Fibroblast of mammary gland (primary cell): ENCODE measurements around the gene SLX4IP.
A peak's percentile ranks its signal among the peaks of the same experiment; 100 is the strongest.

Source experiments
- DNase-seq: peaks from one replicate; pipeline ENCODE4 v3.0.0-alpha.2; 2010; ENCODE audit warnings: low read depth
- H3K4me3 ChIP-seq: 2 replicates; pipeline ENCODE4 v1.5.1; 2011; ENCODE audit warnings: low read depth, mild to moderate bottlenecking, low read length, moderate library complexity; ENCODE audit not compliant: control insufficient read depth
- TF ChIP-seq, protein P1 (sequence below): conservative IDR thresholded peaks from 2 replicates; pipeline ENCODE4 v1.5.1; 2011; ENCODE audit warnings: low read depth, low read length, inconsistent platforms; ENCODE audit not compliant: control insufficient read depth, insufficient read depth

Gene SLX4IP

DNA sequence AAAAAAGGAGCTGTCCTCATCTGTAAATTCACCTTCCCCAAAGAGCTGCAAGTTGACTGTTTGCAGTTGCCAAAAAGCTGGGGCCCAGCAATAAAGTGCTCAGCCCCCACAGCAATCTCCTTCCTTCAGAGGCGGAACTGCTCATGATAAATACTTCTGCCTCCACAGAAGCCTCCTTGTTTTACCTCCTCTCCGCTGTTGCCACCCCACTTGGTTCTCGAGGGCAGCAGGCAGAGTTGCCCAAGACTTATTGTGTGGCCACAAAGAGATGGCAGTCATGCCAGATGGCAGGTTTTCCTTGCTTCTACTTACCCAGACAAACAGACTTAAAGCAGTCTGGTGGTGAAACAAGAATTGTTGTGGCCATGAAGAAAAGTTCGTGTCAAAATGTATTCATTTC lies 66.3 kb downstream of the SLX4IP start:
- DNase-seq, result no peak

DNA sequence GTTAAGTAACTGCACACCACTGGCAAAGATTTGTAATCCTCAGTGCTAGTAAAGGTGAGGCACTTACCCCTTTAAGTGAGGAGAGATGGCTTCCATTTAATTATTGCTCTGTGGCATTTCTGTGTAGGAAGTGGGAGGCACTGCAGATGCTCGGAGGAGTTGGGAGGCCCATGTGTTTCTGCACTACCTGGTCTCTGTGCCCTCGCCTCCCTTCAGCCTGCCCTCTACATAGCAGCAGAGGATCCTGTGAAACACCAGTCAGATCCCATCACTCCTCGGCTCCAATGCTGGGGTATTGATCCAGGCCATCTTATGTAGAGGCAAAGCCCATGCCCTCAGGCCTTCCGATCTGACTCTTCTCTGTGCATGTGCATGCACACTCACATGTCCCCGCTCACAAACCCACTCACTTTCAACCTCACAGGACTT lies 67.0 kb downstream of the SLX4IP start:
- DNase-seq, result no peak
- TF ChIP-seq, protein P1, sequence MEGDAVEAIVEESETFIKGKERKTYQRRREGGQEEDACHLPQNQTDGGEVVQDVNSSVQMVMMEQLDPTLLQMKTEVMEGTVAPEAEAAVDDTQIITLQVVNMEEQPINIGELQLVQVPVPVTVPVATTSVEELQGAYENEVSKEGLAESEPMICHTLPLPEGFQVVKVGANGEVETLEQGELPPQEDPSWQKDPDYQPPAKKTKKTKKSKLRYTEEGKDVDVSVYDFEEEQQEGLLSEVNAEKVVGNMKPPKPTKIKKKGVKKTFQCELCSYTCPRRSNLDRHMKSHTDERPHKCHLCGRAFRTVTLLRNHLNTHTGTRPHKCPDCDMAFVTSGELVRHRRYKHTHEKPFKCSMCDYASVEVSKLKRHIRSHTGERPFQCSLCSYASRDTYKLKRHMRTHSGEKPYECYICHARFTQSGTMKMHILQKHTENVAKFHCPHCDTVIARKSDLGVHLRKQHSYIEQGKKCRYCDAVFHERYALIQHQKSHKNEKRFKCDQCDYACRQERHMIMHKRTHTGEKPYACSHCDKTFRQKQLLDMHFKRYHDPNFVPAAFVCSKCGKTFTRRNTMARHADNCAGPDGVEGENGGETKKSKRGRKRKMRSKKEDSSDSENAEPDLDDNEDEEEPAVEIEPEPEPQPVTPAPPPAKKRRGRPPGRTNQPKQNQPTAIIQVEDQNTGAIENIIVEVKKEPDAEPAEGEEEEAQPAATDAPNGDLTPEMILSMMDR, result no peak
- H3K4me3 ChIP-seq, result no peak overlapping the region

More for the DNA sequence above, 66.3 kb downstream of the SLX4IP start:
- H3K4me3 ChIP-seq, result no peak overlapping the region
- TF ChIP-seq, protein P1, result no peak

DNA sequence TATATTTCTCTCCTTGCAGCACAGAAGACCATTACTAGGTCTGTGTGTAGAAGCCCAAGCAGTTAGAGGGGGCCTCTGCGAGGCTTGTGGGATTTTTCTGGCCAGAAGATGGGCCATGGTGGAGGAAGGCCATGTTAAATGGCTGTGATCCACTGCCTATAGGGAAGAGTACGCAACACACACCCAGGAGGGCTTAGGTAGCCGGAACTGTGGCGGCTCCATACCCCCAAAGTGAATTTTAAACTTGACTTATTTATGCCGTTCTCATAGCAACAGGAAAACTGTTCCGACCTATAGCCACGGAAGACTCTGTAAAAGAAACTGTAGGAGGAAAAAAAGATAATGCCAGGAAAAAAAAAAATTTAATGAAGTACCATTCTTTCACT lies 69.5 kb downstream of the SLX4IP start:
- DNase-seq, result no peak
- H3K4me3 ChIP-seq, result no peak overlapping the region
- TF ChIP-seq, protein P1, result no peak

DNA sequence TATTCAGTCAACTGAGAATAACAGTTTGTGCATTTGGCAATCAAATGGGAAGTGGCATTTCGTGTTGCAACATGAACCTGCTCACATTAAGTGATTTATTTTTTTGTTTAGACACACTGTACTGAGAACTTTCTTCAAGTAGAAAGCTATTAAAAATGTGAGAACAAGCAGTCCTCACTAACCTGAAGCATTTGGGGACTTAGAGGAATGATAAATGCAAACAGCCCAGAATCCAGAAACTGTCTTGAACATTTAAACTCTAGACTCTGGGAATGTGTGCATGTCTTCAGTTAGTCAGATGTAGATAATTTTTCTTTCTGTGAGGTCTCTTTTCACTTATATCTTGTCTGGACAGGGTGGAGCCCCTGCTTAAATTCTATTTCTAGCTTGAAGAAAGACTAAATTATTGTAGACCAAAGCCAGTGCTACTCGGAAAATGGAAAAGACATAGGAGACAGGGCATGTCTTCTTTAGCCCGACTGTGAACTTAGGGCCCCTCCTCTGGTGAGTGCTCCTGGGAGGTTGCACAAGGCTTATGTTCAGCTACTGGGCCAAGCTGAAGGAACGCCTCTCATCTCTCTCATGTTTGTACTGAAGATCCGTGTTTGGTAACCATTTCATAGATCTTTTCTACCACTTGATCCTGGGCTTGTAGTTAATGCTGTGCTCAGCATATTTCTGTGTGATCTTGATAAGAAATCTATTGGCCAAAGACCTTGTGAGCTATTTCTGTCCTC lies 70.1 kb downstream of the SLX4IP start:
- no peak overlapping the region for H3K4me3 ChIP-seq
- peak; percentile 84 for DNase-seq
- TF ChIP-seq, protein P1, result no peak

DNA sequence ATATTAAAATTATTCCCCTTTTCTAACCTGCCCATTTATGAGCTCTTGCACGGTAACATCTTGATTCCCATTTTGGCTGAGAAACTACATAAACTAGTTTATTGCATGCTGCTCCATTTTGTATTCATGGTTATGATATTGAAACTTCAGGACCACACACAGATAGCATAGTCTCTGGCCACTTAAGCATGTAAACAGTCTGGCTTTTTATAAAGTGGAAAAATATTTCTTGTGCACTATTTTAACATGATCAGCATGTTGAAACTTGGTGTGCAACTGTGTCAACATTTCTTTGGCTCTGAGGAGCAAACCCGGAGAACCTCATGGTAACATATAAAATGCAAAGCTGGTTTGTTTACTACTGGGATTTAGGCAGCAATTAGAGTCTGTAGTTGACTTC lies 70.7 kb downstream of the SLX4IP start:
- TF ChIP-seq, protein P1, result no peak
- DNase-seq, result peak; percentile 32

DNA sequence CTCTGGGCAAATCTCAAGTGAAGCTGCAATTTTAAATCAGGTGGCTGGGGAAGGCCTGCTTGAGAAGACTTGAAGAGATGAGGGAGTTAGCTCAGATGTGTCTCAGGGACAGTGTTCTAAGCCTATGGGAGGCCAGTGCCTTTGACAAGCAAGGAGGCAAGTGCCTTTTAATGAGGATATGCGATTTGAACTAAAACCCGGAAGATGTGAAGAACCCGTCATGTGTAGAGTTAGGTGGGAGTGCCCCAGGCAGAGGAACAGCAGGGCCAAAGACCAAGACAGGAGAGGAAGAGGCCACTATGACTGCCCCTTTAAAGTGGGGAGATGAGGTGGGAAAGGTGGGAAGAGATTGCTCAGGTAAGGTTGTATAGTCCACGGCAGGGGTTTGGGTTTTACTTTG lies 71.9 kb downstream of the SLX4IP start:
- TF ChIP-seq, protein P1, result no peak
- no peak for DNase-seq
- H3K4me3 ChIP-seq, result no peak overlapping the region

More for the DNA sequence above, 70.7 kb downstream of the SLX4IP start:
- H3K4me3 ChIP-seq, result no peak overlapping the region
